K562 (cell line): ENCODE results near the gene COASY. TPM values are rescaled to one million over a fixed set of nuclear protein-coding genes. Genes with fewer than 3 reads are reported as not detected.

Source experiments
- ADNP ChIP-seq: fragments of 200-800 bp; sonication (Bioruptor generic); IDR thresholded peaks from 2 replicates; pipeline ENCODE4 v1.6.1; 2016; ENCODE audit warnings: missing genetic modification characterization, missing compliant biosample characterization
- ATF1 ChIP-seq, 2 experiments: fragments of 450-650 bp in 1 of 2; IDR thresholded peaks; 2 replicates each; pipeline ENCODE4 v1.6.1; 2016; ENCODE audit warnings: missing compliant biosample characterization in 1 of 2, missing genetic modification characterization in 1 of 2
- BHLHE40 ChIP-seq: IDR thresholded peaks from 2 replicates; pipeline ENCODE4 v1.6.1; 2011; ENCODE audit warnings: low read length, improper control_type of control experiment
- CBX1 ChIP-seq: sonication (generic); IDR thresholded peaks from 2 replicates; pipeline ENCODE4 v1.6.1; 2016; ENCODE audit warnings: antibody characterized with exemption, low read depth, mild to moderate bottlenecking
- CBX3 ChIP-seq, 2 experiments: IDR thresholded peaks; 1 replicate in 1 of 2; 2 replicates in 1 of 2; pipeline ENCODE4 v1.6.1; 2012; ENCODE audit warnings: inconsistent platforms in 2 of 2, low read length in 2 of 2, borderline replicate concordance in 1 of 2, control low read depth in 1 of 2
- CHD2 ChIP-seq: IDR thresholded peaks from 2 replicates; pipeline ENCODE4 v1.6.1; 2011; ENCODE audit warnings: low read depth, low read length
- CTBP1 ChIP-seq: fragments of 450-650 bp; IDR thresholded peaks from 2 replicates; pipeline ENCODE4 v1.6.1; 2016; ENCODE audit warnings: borderline replicate concordance
- DDX20 ChIP-seq: fragments of 450-650 bp; IDR thresholded peaks from 2 replicates; pipeline ENCODE4 v1.6.1; 2016; ENCODE audit warnings: missing genetic modification characterization, low read depth, mild to moderate bottlenecking, missing compliant biosample characterization, moderate library complexity
- DEAF1 ChIP-seq: fragments of 450-650 bp; formaldehyde crosslinking; IDR thresholded peaks from 2 replicates; pipeline ENCODE4 v1.4.0; 2020; ENCODE audit warnings: mild to moderate bottlenecking, moderate library complexity
- E2F6 ChIP-seq, 2 experiments: IDR thresholded peaks; 2 replicates each; pipeline ENCODE4 v1.6.1; 2011; ENCODE audit warnings: borderline replicate concordance in 1 of 2, control low read depth in 1 of 2, low read depth in 1 of 2, low read length in 1 of 2, mild to moderate bottlenecking in 1 of 2, mixed read lengths in 1 of 2, moderate library complexity in 1 of 2; ENCODE audit not compliant: insufficient read depth in 1 of 2, insufficient read length in 1 of 2, poor library complexity in 1 of 2, severe bottlenecking in 1 of 2; ENCODE audit errors: extremely low read depth in 1 of 2
- EP400 ChIP-seq: fragments of 450-650 bp; IDR thresholded peaks from 2 replicates; pipeline ENCODE4 v1.6.1; 2017; ENCODE audit warnings: antibody characterized with exemption, mild to moderate bottlenecking, moderate library complexity
- GABPB1 ChIP-seq: sonication (generic); formaldehyde crosslinking; IDR thresholded peaks from 2 replicates; pipeline ENCODE4 v1.8.0; 2022; ENCODE audit warnings: mild to moderate bottlenecking, missing genetic modification reagents
- HOXB6 ChIP-seq: fragments of 250-450 bp; sonication (Bioruptor Pico); IDR thresholded peaks from 2 replicates; pipeline ENCODE4 v1.5.1; 2022; ENCODE audit warnings: mild to moderate bottlenecking, borderline replicate concordance
- MTA2 ChIP-seq: fragments of 450-650 bp; IDR thresholded peaks from 2 replicates; pipeline ENCODE4 v1.6.1; 2016; ENCODE audit warnings: low read depth
- MYC ChIP-seq, 2 experiments: fragments of 250-450 bp in 1 of 2; sonication (Bioruptor Pico) in 1 of 2; IDR thresholded peaks; 2 replicates each; pipeline versions ENCODE4 v1.5.1 to v1.6.1; 2012 to 2021; ENCODE audit warnings: low read depth in 2 of 2, borderline replicate concordance in 1 of 2, improper control_type of control experiment in 1 of 2, low read length in 1 of 2, mild to moderate bottlenecking in 1 of 2, moderate library complexity in 1 of 2
- NR2F6 ChIP-seq: fragments of 450-650 bp; formaldehyde crosslinking; IDR thresholded peaks from 2 replicates; pipeline ENCODE4 v1.4.0; 2020; ENCODE audit warnings: mild to moderate bottlenecking
- PREB ChIP-seq: sonication (generic); formaldehyde crosslinking; IDR thresholded peaks from 2 replicates; pipeline ENCODE4 v1.8.1; 2023; ENCODE audit warnings: mild to moderate bottlenecking, missing genetic modification reagents
- SIN3A ChIP-seq, 2 experiments: fragments of 150-350 bp in 1 of 2; IDR thresholded peaks; 2 replicates each; pipeline ENCODE4 v1.6.1; 2011 to 2016; ENCODE audit warnings: borderline replicate concordance in 2 of 2, low read depth in 2 of 2, low read length in 2 of 2, mild to moderate bottlenecking in 2 of 2, moderate library complexity in 2 of 2; ENCODE audit not compliant: control insufficient read depth in 1 of 2
- SRF ChIP-seq, 2 experiments: fragments of 250-450, 450-650 bp in 1 of 2; sonication (Bioruptor Pico) in 1 of 2; sonication (generic) in 1 of 2; formaldehyde crosslinking; IDR thresholded peaks; 2 replicates each; pipeline versions ENCODE4 v1.5.0 to v1.5.1; 2020 to 2022; ENCODE audit warnings: mild to moderate bottlenecking in 1 of 2, missing genetic modification reagents in 1 of 2
- TRIM24 ChIP-seq, 2 experiments: fragments of 450-650 bp; IDR thresholded peaks; 2 replicates each; pipeline ENCODE4 v1.6.1; 2016
- ZC3H4 ChIP-seq: sonication (generic); formaldehyde crosslinking; IDR thresholded peaks from 2 replicates; pipeline ENCODE4 v1.9.0; 2021; ENCODE audit warnings: missing genetic modification reagents, borderline replicate concordance
- ZNF224 ChIP-seq: sonication (generic); formaldehyde crosslinking; IDR thresholded peaks from 2 replicates; pipeline ENCODE4 v1.8.0; 2022; ENCODE audit warnings: mild to moderate bottlenecking, missing genetic modification reagents
- ZNF232 ChIP-seq: sonication (generic); formaldehyde crosslinking; IDR thresholded peaks from 2 replicates; pipeline ENCODE4 v1.8.0; 2022; ENCODE audit warnings: mild to moderate bottlenecking, missing genetic modification reagents
- polyA plus RNA-seq, 8 experiments: library from polyadenylated mRNA; depleted of rRNA in 4 of 8; stranded (reverse) in 5 of 8; unstranded in 3 of 8; fragments of >200 nt; fragmentation: Nextera tagmentation in 2 of 8; fragmentation: Illumina TruSeq in 1 of 8; extraction: Ambion mirVana in 2 of 8; extraction: Trizol in 1 of 8; gene quantifications; 2 replicates each; pipeline versions ENCODE4 v1.2.1 to v1.2.3, GENCODE V29; 2011 to 2014; ENCODE audit warnings: inconsistent platforms in 1 of 8, missing spikeins in 1 of 8
- total RNA-seq, 7 experiments: library from RNA; depleted of rRNA in 6 of 7; stranded (reverse); fragments of >200 nt in 6 of 7; fragmentation: Illumina TruSeq in 2 of 7; extraction: Trizol in 2 of 7; gene quantifications; 2 replicates each; pipeline versions ENCODE4 v1.2.1 to v1.2.3, GENCODE V29; 2011 to 2021; ENCODE audit warnings: low replicate concordance in 1 of 7

The COASY gene
- total and polyA plus RNA-seq, 9 of the 15 experiments (the other 6 are each of a cell fraction or from before 2014, with no cell fraction given): 25.4 to 175 (median 62.3) TPM

GRCh38 chr17:42554250-42555121, 7.5 kb upstream of the COASY start (continued):
- TF ChIP-seq EP400: peak; percentile 66; the same call in 1 of the 2 replicates
- TF ChIP-seq CBX1: no peak; the same call in 1 of the 2 replicates
- no peak for TF ChIP-seq ZC3H4 (CRISPR knock-in tag)
- peak; percentile 69 for TF ChIP-seq GABPB1 (CRISPR knock-in tag)
- 0 out of 2 replicates have a peak, but pooled peaks have one; percentile 52 for TF ChIP-seq ZNF232 (CRISPR knock-in tag)
- no peak for TF ChIP-seq NR2F6 (CRISPR knock-in tag)
- TF ChIP-seq DEAF1 (CRISPR knock-in tag): peak; percentile 53
- no peak for TF ChIP-seq CHD2
- TF ChIP-seq CTBP1: peak; percentile 76
- TF ChIP-seq BHLHE40: no peak
- 0 out of 4 replicates have a peak, but pooled peaks of 1 of the 2 experiments have one; percentile 13 for TF ChIP-seq TRIM24 (IDR thresholded peaks at IDR 0.05)
- TF ChIP-seq ATF1 (CRISPR knock-in tag; IDR thresholded peaks at IDR 0.05): peak; percentile 75
- TF ChIP-seq ATF1 (tag; IDR thresholded peaks at IDR 0.05): peak; percentile 94
- no peak for TF ChIP-seq CBX3 (IDR thresholded peaks at IDR 0.05; ENCODE audit: borderline replicate concordance in 1 of 2, low read length in 2 of 2)
- peak; percentile 32; the same call in 1 of the 2 replicates for TF ChIP-seq MYC (IDR thresholded peaks at IDR 0.05; ENCODE audit: low read depth, low read length)
- 0 out of 2 replicates have a peak, but pooled peaks have one; percentile 55 for TF ChIP-seq MYC (CRISPR knock-in tag; IDR thresholded peaks at IDR 0.05; ENCODE audit: borderline replicate concordance, low read depth)
- 0 out of 2 replicates have a peak, but pooled peaks have one; percentile 25 for TF ChIP-seq PREB (CRISPR knock-in tag)
- no peak for TF ChIP-seq ZNF224 (CRISPR knock-in tag)
- peak; percentile 32 to 59 for TF ChIP-seq E2F6 (IDR thresholded peaks at IDR 0.05; ENCODE audit: borderline replicate concordance in 1 of 2, extremely low read depth in 1 of 2, insufficient read depth in 1 of 2, insufficient read length in 1 of 2, low read depth in 1 of 2, low read length in 1 of 2, poor library complexity in 1 of 2, severe bottlenecking in 1 of 2)
- no peak for TF ChIP-seq DDX20 (tag)
- no peak for TF ChIP-seq HOXB6 (CRISPR knock-in tag)
- TF ChIP-seq SIN3A (IDR thresholded peaks at IDR 0.05; ENCODE audit: borderline replicate concordance in 2 of 2, control insufficient read depth in 1 of 2, low read depth in 2 of 2, low read length in 2 of 2): peak in 1 of 2 experiments; percentile 76; a peak in 1 of 4 replicates
- TF ChIP-seq MTA2: no peak
- TF ChIP-seq ADNP (tag): no peak
- 0 out of 4 replicates have a peak, but pooled peaks of 1 of the 2 experiments have one; percentile 20 for TF ChIP-seq SRF (CRISPR knock-in tag; IDR thresholded peaks at IDR 0.05)
